IMR-90 (cell line): ENCODE measurements around the gene HAO2. TPM values are rescaled to one million over a fixed set of nuclear protein-coding genes. Genes with fewer than 3 reads are reported as not detected.

Experiments used
- ATAC-seq: fragments of 200-7000 bp; cut with Tn5 transposase; 2 replicates; pipeline ENCODE4 v1.9.1; 2020; ENCODE audit warnings: low read depth, mild to moderate bottlenecking, moderate library complexity
- BruUV-seq: library from RNA; stranded (reverse); fragments of 400-500 nt; replicated peaks from 2 replicates; lab custom pipeline; 2021; lab: Mats Ljungman, UMichigan
- CTCF ChIA-PET: fragments of 300-600 bp; formaldehyde crosslinking; extraction: SDS; loops from one replicate; lab custom pipeline; 2021; ENCODE audit warnings: antibody characterized with exemption; lab: Yijun Ruan, JAX
- POLR2A ChIA-PET: fragments of 300-600 bp; sonication (Branson Sonifier 250); formaldehyde crosslinking; loops from one replicate; lab custom pipeline; 2022; ENCODE audit warnings: antibody characterized with exemption; ENCODE audit not compliant: unreplicated experiment; lab: Charles Lee
- DNase-seq: peaks from one replicate; pipeline ENCODE4 v3.0.0; 2013
- H2AFZ ChIP-seq: replicated peaks from 2 replicates; pipeline ENCODE3; 2013; ENCODE audit warnings: low read length, mild to moderate bottlenecking; ENCODE audit not compliant: poor library complexity
- H2AK5ac ChIP-seq: 2 replicates; pipeline ENCODE4 v1.6.1; 2013; ENCODE audit warnings: low read depth, low read length, inconsistent platforms
- H2AK9ac ChIP-seq: replicated peaks from 2 replicates; pipeline ENCODE3; 2013; ENCODE audit warnings: mild to moderate bottlenecking, low read depth, low read length, moderate library complexity; ENCODE audit not compliant: poor library complexity
- H2BK120ac ChIP-seq: 2 replicates; pipeline ENCODE4 v1.6.1; 2013; ENCODE audit warnings: low read depth, low read length, inconsistent platforms
- H2BK15ac ChIP-seq: 3 replicates; pipeline ENCODE4 v1.6.1; 2013; ENCODE audit warnings: low read depth, low read length, inconsistent platforms
- H2BK20ac ChIP-seq: 2 replicates; pipeline ENCODE4 v1.6.1; 2013; ENCODE audit warnings: low read depth, mild to moderate bottlenecking, inconsistent platforms, low read length, moderate library complexity
- H2BK5ac ChIP-seq: 2 replicates; pipeline ENCODE4 v1.6.1; 2013; ENCODE audit warnings: mild to moderate bottlenecking, low read depth, low read length, inconsistent platforms; ENCODE audit not compliant: poor library complexity, severe bottlenecking
- H3K14ac ChIP-seq: replicated peaks from 2 replicates; pipeline ENCODE4 v1.6.1; 2013; ENCODE audit warnings: low read depth, low read length, inconsistent platforms
- H3K18ac ChIP-seq: 2 replicates; pipeline ENCODE4 v1.6.1; 2013; ENCODE audit warnings: low read depth, low read length, control low read depth
- H3K23ac ChIP-seq: 2 replicates; pipeline ENCODE4 v1.6.1; 2013; ENCODE audit warnings: low read depth, low read length, inconsistent platforms
- H3K27ac ChIP-seq: 2 replicates; pipeline ENCODE4 v1.5.1; 2013; ENCODE audit warnings: mild to moderate bottlenecking, control low read depth, low read length; ENCODE audit not compliant: insufficient read depth
- H3K27me3 ChIP-seq: 2 replicates; pipeline ENCODE4 v1.6.1; 2013; ENCODE audit warnings: low read length; ENCODE audit not compliant: control insufficient read depth, insufficient read depth
- H3K36me3 ChIP-seq: 2 replicates; pipeline ENCODE4 v1.6.1; 2013; ENCODE audit warnings: low read length, mixed read lengths; ENCODE audit not compliant: control insufficient read depth, insufficient read depth
- H3K4ac ChIP-seq: 2 replicates; pipeline ENCODE4 v1.6.1; 2013; ENCODE audit warnings: low read depth, low read length, inconsistent platforms
- H3K4me1 ChIP-seq: 2 replicates; pipeline ENCODE4 v1.6.1; 2013; ENCODE audit warnings: low read length, mixed read lengths; ENCODE audit not compliant: control insufficient read depth, insufficient read depth
- H3K4me2 ChIP-seq: 2 replicates; pipeline ENCODE4 v1.6.1; 2013; ENCODE audit warnings: low read depth, mild to moderate bottlenecking, control low read depth, low read length, moderate library complexity
- H3K4me3 ChIP-seq: 2 replicates; pipeline ENCODE4 v1.5.1; 2013; ENCODE audit warnings: low read depth, mild to moderate bottlenecking, control low read depth, low read length, moderate library complexity; ENCODE audit not compliant: insufficient read depth
- H3K56ac ChIP-seq: 2 replicates; pipeline ENCODE4 v1.6.1; 2013; ENCODE audit warnings: low read length, inconsistent platforms; ENCODE audit not compliant: insufficient read depth; ENCODE audit errors: extremely low read depth
- H3K79me1 ChIP-seq, 2 experiments: 2 replicates each; pipeline ENCODE4 v1.6.1; 2013; ENCODE audit warnings: low read length in 2 of 2, inconsistent platforms in 1 of 2, low read depth in 1 of 2
- H3K9ac ChIP-seq: 2 replicates; pipeline ENCODE4 v1.6.1; 2013; ENCODE audit warnings: low read depth, low read length, control low read depth
- H3K9me1 ChIP-seq: 2 replicates; pipeline ENCODE4 v1.6.1; 2013; ENCODE audit warnings: low read length, inconsistent platforms; ENCODE audit not compliant: insufficient read depth
- H3K9me3 ChIP-seq: 2 replicates; pipeline ENCODE4 v1.6.1; 2013; ENCODE audit warnings: low read length; ENCODE audit not compliant: control insufficient read depth, insufficient read depth
- H4K20me1 ChIP-seq: 2 replicates; pipeline ENCODE4 v1.6.1; 2013; ENCODE audit warnings: low read length, inconsistent platforms; ENCODE audit not compliant: insufficient read depth
- H4K5ac ChIP-seq: 2 replicates; pipeline ENCODE4 v1.6.1; 2013; ENCODE audit warnings: mild to moderate bottlenecking, low read depth, low read length, control low read depth
- H4K8ac ChIP-seq, 2 experiments: 2 replicates each; pipeline ENCODE4 v1.6.1; 2013; ENCODE audit warnings: low read depth in 2 of 2, low read length in 2 of 2, control low read depth in 1 of 2, inconsistent platforms in 1 of 2
- H4K91ac ChIP-seq: 2 replicates; pipeline ENCODE4 v1.6.1; 2013; ENCODE audit warnings: low read depth, low read length, inconsistent platforms; ENCODE audit not compliant: insufficient read depth
- BHLHE40 ChIP-seq: fragments of 150-350 bp; IDR thresholded peaks from 2 replicates; pipeline ENCODE4 v1.6.1; 2016; ENCODE audit warnings: mild to moderate bottlenecking, low read depth, low read length
- FOS ChIP-seq: fragments of 150-350 bp; IDR thresholded peaks from 2 replicates; pipeline ENCODE4 v1.6.1; 2016; ENCODE audit warnings: low read depth, low read length
- SMC3 ChIP-seq: fragments of 150-350 bp; IDR thresholded peaks from 2 replicates; pipeline ENCODE4 v1.6.1; 2016; ENCODE audit warnings: low read depth, mild to moderate bottlenecking, antibody characterized with exemption, low read length, moderate library complexity
- dilution Hi-C: fragments of 300-500 bp; cut with HindIII; formaldehyde crosslinking; loops from one replicate; pipeline ENCODE4 v1.14.3; 2018; ENCODE audit warnings: low sequenced_read_pairs; ENCODE audit not compliant: unreplicated experiment
- in situ Hi-C: fragments of 300-500 bp; cut with MboI; formaldehyde crosslinking; loops from 3 replicates; pipeline ENCODE4 v1.14.3; 2019; ENCODE audit warnings: low sequenced_read_pairs, inconsistent platforms, mixed read lengths
- intact Hi-C: fragments of 100-400 bp; cut with micrococcal nuclease; formaldehyde crosslinking; loops from 2 replicates; pipeline ENCODE4 v1.10.0; 2022
- polyA plus RNA-seq, 3 experiments: library from polyadenylated mRNA; depleted of rRNA; stranded (reverse); fragments of >200 nt; gene quantifications; 2 replicates each; pipeline ENCODE4 v1.2.3, GENCODE V29; 2012; ENCODE audit warnings: low replicate concordance in 1 of 3
- total RNA-seq: library from RNA; depleted of rRNA; stranded (reverse); fragments of >200 nt; gene quantifications from 2 replicates; pipeline ENCODE4 v1.2.3, GENCODE V29; 2012

Gene HAO2
- total and polyA plus RNA-seq, 2 of the 4 experiments (the other 2 are of a cell fraction): not detected

- intact Hi-C loops: no loop called here
- no peak overlapping the region for H2BK120ac ChIP-seq
- no peak overlapping the region for H4K5ac ChIP-seq
- BruUV-seq: no TSS peak
- H3K14ac ChIP-seq: no peak overlapping the region
- H3K9ac ChIP-seq: no peak overlapping the region
- no peak overlapping the region for H3K18ac ChIP-seq
- H3K79me1 ChIP-seq: no peaks in the 10 kb centered on the region
- no peaks in the 10 kb centered on the region for H4K20me1 ChIP-seq
- no peak overlapping the region for H2BK5ac ChIP-seq
- no peak overlapping the region for H4K8ac ChIP-seq
- ChIA-PET CTCF (no interaction called here), POLR2A (no interaction called here)
- no peaks in the 10 kb centered on the region for H3K9me1 ChIP-seq
- H3K4ac ChIP-seq: no peak overlapping the region
- ATAC-seq (no peak), DNase-seq (no peak)
- H3K27ac ChIP-seq: no peak overlapping the region
- H2AK5ac ChIP-seq: no peak overlapping the region
- no peaks in the 10 kb centered on the region for H3K27me3 ChIP-seq
- no peak overlapping the region for H3K4me2 ChIP-seq
- dilution Hi-C loops: no loop called here
- TF ChIP-seq FOS (no peak), BHLHE40 (no peak), SMC3 (no peak)
- H3K4me3 ChIP-seq: no peak overlapping the region
- in situ Hi-C loops: no loop called here
- H2AFZ ChIP-seq: no peak overlapping the region
- H3K56ac ChIP-seq: no peak overlapping the region
- H2AK9ac ChIP-seq: no peak overlapping the region
- H2BK20ac ChIP-seq: no peak overlapping the region
- no peak overlapping the region for H2BK15ac ChIP-seq
- no peaks in the 10 kb centered on the region for H3K4me1 ChIP-seq
- no peaks in the 10 kb centered on the region for H3K36me3 ChIP-seq
- H3K9me3 ChIP-seq: no peaks in the 10 kb centered on the region
- no peak overlapping the region for H3K23ac ChIP-seq
- no peak overlapping the region for H4K91ac ChIP-seq
Measured at GRCh38 chr1:119345398-119345797, 23.2 kb upstream of the HAO2 start.
